ENCODE measurements around the gene TBCD.

- TF ChIP-seq CTCF (IDR thresholded peaks at IDR 0.05): no peak
- no peak for TF ChIP-seq POLR2AphosphoS5 (IDR thresholded peaks at IDR 0.05)
Measured at GRCh38 chr17:82828875-82829487, 77.1 kb downstream of the TBCD start.

Data from breast epithelium (tissue), 3 donors.